ENCODE data around the gene SFMBT2.

DNA sequence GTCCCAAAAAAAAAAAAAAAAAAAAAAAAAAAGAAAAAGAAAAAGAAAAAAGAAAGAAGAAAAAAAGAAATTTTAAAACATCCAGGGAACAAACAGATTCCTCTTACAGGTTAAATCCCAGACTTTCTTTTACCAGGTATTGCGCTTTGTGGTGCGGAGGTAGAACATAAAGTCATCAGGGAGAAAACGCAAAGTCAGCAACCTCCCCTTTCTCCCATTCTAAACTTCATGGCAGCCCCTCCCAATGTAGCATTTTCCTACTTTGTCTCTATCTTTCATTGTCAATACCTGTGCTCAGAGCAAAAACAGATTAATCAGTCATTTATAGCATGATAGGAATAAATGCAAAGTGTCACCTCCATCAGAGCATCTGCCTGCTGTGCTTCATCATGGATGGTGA lies 299.7 kb downstream of the SFMBT2 start:
- TF ChIP-seq CTCF (IDR thresholded peaks at IDR 0.05) (no peak), POLR2A (IDR thresholded peaks at IDR 0.05) (no peak)
